ENCODE data around the gene OR2S2.

GRCh38 chr9:35915681-35916294 is 42.2 kb downstream of the OR2S2 start:
- TF ChIP-seq CTCF (IDR thresholded peaks at IDR 0.05) (no peak), ZFX (IDR thresholded peaks at IDR 0.05; ENCODE audit: borderline replicate concordance) (no peak)

Data from 22Rv1 (cell line).